ENCODE measurements around the gene SMIM1. TPM values are rescaled to one million over a fixed set of nuclear protein-coding genes. Genes with fewer than 3 reads are reported as not detected.
"Not testable (repeated sequence)": the region's sequence is repeated elsewhere in the genome, so short reads cannot be mapped to it uniquely, and the experiment has no call there.

Gene SMIM1
- total and polyA plus RNA-seq, 2 donors (not counting 3 experiments of a cell fraction or from before 2014, with no cell fraction given): 1.4 to 2.9 TPM

DNA sequence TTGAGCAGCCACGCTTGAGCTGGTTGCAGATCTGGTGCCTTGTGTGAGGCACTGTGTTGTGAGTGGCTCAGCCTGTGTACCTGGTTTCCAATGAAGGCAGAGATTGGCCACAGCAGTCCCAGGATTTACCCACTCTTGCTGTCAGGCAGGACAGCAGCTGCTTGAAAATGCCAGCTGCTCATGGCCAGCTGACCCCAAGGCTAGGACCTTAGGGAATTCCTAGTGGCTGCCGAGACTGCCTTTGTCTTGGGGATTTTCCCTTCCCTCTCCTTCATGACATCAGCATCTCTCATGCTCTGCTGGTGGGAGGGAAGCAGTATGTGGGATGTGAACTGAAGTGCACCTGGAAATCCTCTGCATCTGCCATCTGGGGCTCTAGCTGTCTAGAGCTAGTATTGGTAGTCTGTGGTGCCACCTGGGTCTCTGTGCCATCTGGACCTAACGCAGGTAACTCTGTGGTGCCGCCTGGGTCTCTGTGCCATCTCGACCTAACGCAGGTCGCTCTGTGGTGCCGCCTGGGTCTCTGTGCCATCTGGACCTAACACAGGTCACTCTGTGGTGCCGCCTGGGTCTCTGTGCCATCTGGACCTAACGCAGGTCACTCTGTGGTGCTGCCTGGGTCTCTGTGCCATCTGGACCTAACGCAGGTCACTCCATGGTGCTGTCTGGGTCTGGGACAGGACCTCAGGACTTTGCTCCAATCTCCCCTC, 27.6 kb downstream of the SMIM1 start:
- Histone ChIP-seq H3K9me1 (replicated peaks; ENCODE audit: control insufficient read depth, extremely low read depth, insufficient read depth, low read length) (no peaks in the 10 kb centered on the region), H3K36me3 (ENCODE audit: control insufficient read depth in 2 of 2, extremely low read depth in 1 of 2, insufficient read depth in 2 of 2, low read length in 2 of 2) (no peaks in the 10 kb centered on the region), H4K20me1 (replicated peaks; ENCODE audit: control insufficient read depth, extremely low read depth, insufficient read depth, low read length) (no peaks in the 10 kb centered on the region), H3K27me3 (ENCODE audit: control insufficient read depth in 2 of 2, insufficient read depth in 2 of 2, low read length in 2 of 2) (peaks cover 0 to 1% of the 10 kb centered on the region in 2 experiments), H3K4me2 (ENCODE audit: insufficient read depth, low read length) (no peak overlapping the region), H3K4me1 (ENCODE audit: control insufficient read depth, extremely low read depth, insufficient read depth, low read length) (peaks cover 6% of the 10 kb centered on the region), H2AFZ (ENCODE audit: low read depth, low read length) (no peak overlapping the region), H3K9ac (replicated peaks; ENCODE audit: extremely low read depth, insufficient read depth, low read length) (no peak overlapping the region), H3K27ac (ENCODE audit: insufficient read depth, low read depth, low read length) (no peak overlapping the region), H3K9me3 (replicated peaks; ENCODE audit: control insufficient read depth, insufficient read depth, low read length) (no peaks in the 10 kb centered on the region), H3K79me2 (ENCODE audit: control insufficient read depth, insufficient read depth, low read length) (peaks cover 9% of the 10 kb centered on the region), H3K4me3 (replicated peaks in 1 of 3; ENCODE audit: insufficient read depth in 1 of 3, low read depth in 1 of 3, low read length in 3 of 3) (no peak overlapping the region)
- TF ChIP-seq GATA2 (IDR thresholded peaks at IDR 0.05; ENCODE audit: insufficient read depth, insufficient read length, low read depth, low read length) (no peak), MYC (IDR thresholded peaks at IDR 0.05; ENCODE audit: low read depth, low read length) (no peak)
- TF ChIP-seq, protein P1, sequence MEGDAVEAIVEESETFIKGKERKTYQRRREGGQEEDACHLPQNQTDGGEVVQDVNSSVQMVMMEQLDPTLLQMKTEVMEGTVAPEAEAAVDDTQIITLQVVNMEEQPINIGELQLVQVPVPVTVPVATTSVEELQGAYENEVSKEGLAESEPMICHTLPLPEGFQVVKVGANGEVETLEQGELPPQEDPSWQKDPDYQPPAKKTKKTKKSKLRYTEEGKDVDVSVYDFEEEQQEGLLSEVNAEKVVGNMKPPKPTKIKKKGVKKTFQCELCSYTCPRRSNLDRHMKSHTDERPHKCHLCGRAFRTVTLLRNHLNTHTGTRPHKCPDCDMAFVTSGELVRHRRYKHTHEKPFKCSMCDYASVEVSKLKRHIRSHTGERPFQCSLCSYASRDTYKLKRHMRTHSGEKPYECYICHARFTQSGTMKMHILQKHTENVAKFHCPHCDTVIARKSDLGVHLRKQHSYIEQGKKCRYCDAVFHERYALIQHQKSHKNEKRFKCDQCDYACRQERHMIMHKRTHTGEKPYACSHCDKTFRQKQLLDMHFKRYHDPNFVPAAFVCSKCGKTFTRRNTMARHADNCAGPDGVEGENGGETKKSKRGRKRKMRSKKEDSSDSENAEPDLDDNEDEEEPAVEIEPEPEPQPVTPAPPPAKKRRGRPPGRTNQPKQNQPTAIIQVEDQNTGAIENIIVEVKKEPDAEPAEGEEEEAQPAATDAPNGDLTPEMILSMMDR (IDR thresholded peaks at IDR 0.05; ENCODE audit: extremely low read depth in 1 of 2, insufficient read depth in 1 of 2, low read depth in 1 of 2, low read length in 2 of 2): no peak
- intact Hi-C loops (cut with micrococcal nuclease) (loop anchor here (5.0 kb wide), 1 partner anchor 348 kb away; the partner anchor contains the start of gene ARHGEF16), dilution Hi-C loops (cut with MboI; ENCODE audit: extremely low pct_ligation_motif_present, low sequenced_read_pairs) (no loop called here)
- BruUV-seq (replicated peaks): no TSS peak
- ChIA-PET CTCF (no interaction called here), POLR2A (no interaction called here)
- DNase-seq (ENCODE audit: low read depth, low spot score): no peak
- FAIRE-seq: no peak

DNA sequence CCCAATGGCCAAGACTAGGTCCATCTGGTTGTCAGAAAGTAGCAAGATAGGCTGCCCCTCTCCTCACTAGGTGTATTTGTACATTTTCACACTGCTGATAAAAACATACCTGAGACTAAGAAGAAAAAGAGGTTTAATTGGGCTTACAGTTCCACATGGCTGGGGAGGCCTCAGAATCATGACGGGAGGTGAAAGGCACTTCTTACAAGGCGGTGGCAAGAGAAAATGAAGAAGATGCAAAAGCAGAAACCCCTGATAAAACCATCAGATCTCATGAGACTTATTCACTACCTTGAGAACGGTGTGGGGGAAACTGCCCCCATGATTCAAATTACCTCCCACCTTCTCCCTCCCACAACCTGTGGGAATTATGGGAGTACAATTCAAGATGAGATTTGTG, 28.2 kb downstream of the SMIM1 start:
- H3K9me3 ChIP-seq (replicated peaks; ENCODE audit: control insufficient read depth, insufficient read depth, low read length); FAIRE-seq; dilution Hi-C loops (cut with MboI; ENCODE audit: extremely low pct_ligation_motif_present, low sequenced_read_pairs); H3K4me1 ChIP-seq (ENCODE audit: control insufficient read depth, extremely low read depth, insufficient read depth, low read length); H3K4me2 ChIP-seq (ENCODE audit: insufficient read depth, low read length); H2AFZ ChIP-seq (ENCODE audit: low read depth, low read length); H3K36me3 ChIP-seq (ENCODE audit: control insufficient read depth in 2 of 2, extremely low read depth in 1 of 2, insufficient read depth in 2 of 2, low read length in 2 of 2); H3K27ac ChIP-seq (ENCODE audit: insufficient read depth, low read depth, low read length); BruUV-seq (replicated peaks); CTCF ChIA-PET; H3K9ac ChIP-seq (replicated peaks; ENCODE audit: extremely low read depth, insufficient read depth, low read length); H3K4me3 ChIP-seq (replicated peaks in 1 of 3; ENCODE audit: insufficient read depth in 1 of 3, low read depth in 1 of 3, low read length in 3 of 3); H3K79me2 ChIP-seq (ENCODE audit: control insufficient read depth, insufficient read depth, low read length); H4K20me1 ChIP-seq (replicated peaks; ENCODE audit: control insufficient read depth, extremely low read depth, insufficient read depth, low read length); DNase-seq (ENCODE audit: low read depth, low spot score); POLR2A ChIA-PET; H3K9me1 ChIP-seq (replicated peaks; ENCODE audit: control insufficient read depth, extremely low read depth, insufficient read depth, low read length); H3K27me3 ChIP-seq (ENCODE audit: control insufficient read depth in 2 of 2, insufficient read depth in 2 of 2, low read length in 2 of 2): not testable (repeated sequence)
- intact Hi-C loops (cut with micrococcal nuclease): loop anchor here (5.0 kb wide), 1 partner anchor 348 kb away; the partner anchor contains the start of gene ARHGEF16

Data from endothelial cell of umbilical vein (primary cell).